Suprapubic skin (tissue), 4 donors: ENCODE measurements around the gene VKORC1.

Source experiments
- CTCF ChIP-seq, 2 donors: fragments of 200-600 bp in 1 of 2; fragments of 450-650 bp in 1 of 2; sonication (generic) in 1 of 2; IDR thresholded peaks; one replicate each; pipeline ENCODE4 v1.5.1; 2016 to 2019; ENCODE audit warnings: antibody characterized with exemption in 2 of 2, mild to moderate bottlenecking in 1 of 2, moderate library complexity in 1 of 2
- EP300 ChIP-seq: sonication (generic); formaldehyde crosslinking; IDR thresholded peaks from one replicate; pipeline ENCODE4 v1.6.1; 2017; ENCODE audit warnings: antibody characterized with exemption
- POLR2A ChIP-seq, 2 donors: fragments of 450-650 bp; IDR thresholded peaks; one replicate each; pipeline ENCODE4 v1.6.1; 2017; ENCODE audit warnings: antibody characterized with exemption in 2 of 2, mild to moderate bottlenecking in 2 of 2, moderate library complexity in 2 of 2
- POLR2AphosphoS5 ChIP-seq, 3 donors: sonication (generic); formaldehyde crosslinking; IDR thresholded peaks; one replicate each; pipeline ENCODE4 v1.6.1; 2017; ENCODE audit warnings: antibody characterized with exemption in 3 of 3

DNA sequence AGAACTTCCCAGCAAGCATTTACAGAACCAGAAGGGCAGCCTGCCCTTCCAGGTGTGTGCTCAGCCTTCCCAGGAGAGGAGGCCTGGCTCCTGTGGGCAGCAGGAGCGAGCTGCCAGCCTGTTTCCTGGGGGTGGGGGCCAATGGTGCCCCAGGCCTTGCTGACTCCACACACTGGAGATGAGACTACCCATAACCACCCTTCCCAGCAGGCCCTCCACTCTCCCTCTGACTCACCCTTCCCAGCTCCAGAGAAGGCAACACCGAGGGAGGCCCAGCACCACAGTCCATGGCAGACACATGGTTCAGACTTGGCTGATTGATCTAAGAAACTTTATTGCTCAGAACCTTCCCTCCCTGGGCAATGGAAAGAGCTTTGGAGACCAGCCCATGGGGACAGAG, 4.1 kb downstream of the VKORC1 start:
- TF ChIP-seq POLR2AphosphoS5 (IDR thresholded peaks at IDR 0.05), result no peak
- TF ChIP-seq POLR2A (IDR thresholded peaks at IDR 0.05), result no peak
- no peak for TF ChIP-seq CTCF (IDR thresholded peaks at IDR 0.05)
- TF ChIP-seq EP300, result no peak
